ENCODE results near the gene PMP22. TPM values are rescaled to one million over a fixed set of nuclear protein-coding genes. Genes with fewer than 3 reads are reported as not detected.

The PMP22 gene
- total RNA-seq, 6 experiments from 2014 or later: 3.0 to 9.2 (median 6.9) TPM

DNA sequence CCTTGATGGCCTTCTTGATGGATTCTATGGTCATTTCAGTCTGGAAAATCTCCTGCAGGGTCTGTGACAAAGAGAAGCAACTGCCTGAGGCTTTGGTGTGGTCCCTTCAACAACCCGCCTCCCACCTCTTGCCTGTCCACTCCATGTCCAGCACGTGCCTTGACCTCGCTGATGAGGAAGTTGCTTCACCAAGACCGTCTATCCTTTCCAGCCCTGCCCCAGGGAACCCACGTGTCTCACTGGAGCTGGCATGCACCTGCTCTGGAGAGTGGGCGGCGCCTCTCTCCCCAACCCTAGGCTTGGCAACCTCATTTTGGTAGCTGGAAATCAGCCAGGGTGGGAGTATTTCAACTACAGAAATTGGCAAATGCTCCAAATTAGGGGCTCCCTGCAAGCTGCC is 43.6 kb upstream of the PMP22 start:
- Histone ChIP-seq H3K36me3 (no peaks in the 10 kb centered on the region), H3K27ac (no peak overlapping the region), H3K4me1 (no peaks in the 10 kb centered on the region), H3K9me3 (no peaks in the 10 kb centered on the region), H3K27me3 (no peaks in the 10 kb centered on the region), H3K4me3 (no peak overlapping the region)
- WGBS (ENCODE audit: insufficient coverage, low coverage, low lambda C conversion rate, missing lambda C conversion rate): 13% methylated on average over 2 of the region's 7 CpGs
- no peak for DNase-seq
- no peak for TF ChIP-seq POLR2A (IDR thresholded peaks at IDR 0.05)
- TF ChIP-seq, protein P1, sequence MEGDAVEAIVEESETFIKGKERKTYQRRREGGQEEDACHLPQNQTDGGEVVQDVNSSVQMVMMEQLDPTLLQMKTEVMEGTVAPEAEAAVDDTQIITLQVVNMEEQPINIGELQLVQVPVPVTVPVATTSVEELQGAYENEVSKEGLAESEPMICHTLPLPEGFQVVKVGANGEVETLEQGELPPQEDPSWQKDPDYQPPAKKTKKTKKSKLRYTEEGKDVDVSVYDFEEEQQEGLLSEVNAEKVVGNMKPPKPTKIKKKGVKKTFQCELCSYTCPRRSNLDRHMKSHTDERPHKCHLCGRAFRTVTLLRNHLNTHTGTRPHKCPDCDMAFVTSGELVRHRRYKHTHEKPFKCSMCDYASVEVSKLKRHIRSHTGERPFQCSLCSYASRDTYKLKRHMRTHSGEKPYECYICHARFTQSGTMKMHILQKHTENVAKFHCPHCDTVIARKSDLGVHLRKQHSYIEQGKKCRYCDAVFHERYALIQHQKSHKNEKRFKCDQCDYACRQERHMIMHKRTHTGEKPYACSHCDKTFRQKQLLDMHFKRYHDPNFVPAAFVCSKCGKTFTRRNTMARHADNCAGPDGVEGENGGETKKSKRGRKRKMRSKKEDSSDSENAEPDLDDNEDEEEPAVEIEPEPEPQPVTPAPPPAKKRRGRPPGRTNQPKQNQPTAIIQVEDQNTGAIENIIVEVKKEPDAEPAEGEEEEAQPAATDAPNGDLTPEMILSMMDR (IDR thresholded peaks at IDR 0.05): no peak
- no peak for ATAC-seq
- intact Hi-C loops (cut with DNase I): no loop called here

GRCh38 chr17:15307710-15308111 is 42.6 kb upstream of the PMP22 start:
- 54% methylated on average over 4 of the region's 4 CpGs for WGBS (ENCODE audit: insufficient coverage, low coverage, low lambda C conversion rate, missing lambda C conversion rate)

GRCh38 chr17:15303851-15304250 is 38.7 kb upstream of the PMP22 start:
- no peak for ATAC-seq

More at GRCh38 chr17:15307710-15308111, 42.6 kb upstream of the PMP22 start:
- Histone ChIP-seq H3K27ac (no peak overlapping the region), H3K4me1 (no peaks in the 10 kb centered on the region), H3K9me3 (no peaks in the 10 kb centered on the region), H3K4me3 (no peak overlapping the region), H3K36me3 (no peaks in the 10 kb centered on the region), H3K27me3 (no peaks in the 10 kb centered on the region)
- DNase-seq (no peak), ATAC-seq (no peak)
- intact Hi-C loops (cut with DNase I): no loop called here
- TF ChIP-seq, protein P1 (IDR thresholded peaks at IDR 0.05): no peak
- TF ChIP-seq POLR2A (IDR thresholded peaks at IDR 0.05): no peak

DNA sequence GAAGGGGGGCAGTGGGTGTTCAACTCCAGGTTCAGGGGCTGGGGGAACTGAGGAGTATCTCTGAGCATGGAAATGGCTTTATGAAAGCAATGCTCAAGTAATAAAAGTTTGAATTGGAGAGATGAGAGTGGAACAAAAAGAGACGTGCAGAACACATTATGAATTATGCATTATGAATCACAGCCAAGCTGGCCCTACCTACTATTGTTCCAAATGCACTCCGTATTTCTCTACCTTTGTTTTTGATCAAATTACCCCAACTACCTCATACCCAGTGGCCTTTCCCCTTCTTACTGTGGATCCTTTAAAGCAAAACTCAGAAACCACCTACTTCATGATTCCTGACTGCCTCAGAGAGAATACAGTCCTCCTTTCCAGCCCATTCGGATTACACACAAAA is 38.1 kb upstream of the PMP22 start:
- Histone ChIP-seq H3K36me3 (no peaks in the 10 kb centered on the region), H3K9me3 (no peaks in the 10 kb centered on the region), H3K4me1 (no peaks in the 10 kb centered on the region), H3K27me3 (no peaks in the 10 kb centered on the region), H3K27ac (no peak overlapping the region), H3K4me3 (no peak overlapping the region)
- ATAC-seq: no peak
- intact Hi-C loops (cut with DNase I): no loop called here
- no peak for TF ChIP-seq POLR2A (IDR thresholded peaks at IDR 0.05)
- TF ChIP-seq, protein P1 (IDR thresholded peaks at IDR 0.05): no peak
- WGBS (ENCODE audit: insufficient coverage, low coverage, low lambda C conversion rate, missing lambda C conversion rate): 44% methylated on average over 3 of the region's 3 CpGs
- DNase-seq: no peak

More at GRCh38 chr17:15303851-15304250, 38.7 kb upstream of the PMP22 start:
- 65% methylated on average over 14 of the region's 14 CpGs for WGBS (ENCODE audit: insufficient coverage, low coverage, low lambda C conversion rate, missing lambda C conversion rate)
- intact Hi-C loops (cut with DNase I): no loop called here
- Histone ChIP-seq H3K36me3 (no peaks in the 10 kb centered on the region), H3K9me3 (no peaks in the 10 kb centered on the region), H3K4me1 (no peaks in the 10 kb centered on the region), H3K27ac (no peak overlapping the region), H3K4me3 (no peak overlapping the region), H3K27me3 (no peaks in the 10 kb centered on the region)
- TF ChIP-seq POLR2A (IDR thresholded peaks at IDR 0.05): no peak
- TF ChIP-seq, protein P1 (IDR thresholded peaks at IDR 0.05): no peak
- no peak for DNase-seq

GRCh38 chr17:15301845-15302244 is 36.7 kb upstream of the PMP22 start:
- 66% methylated on average over 6 of the region's 6 CpGs for WGBS (ENCODE audit: insufficient coverage, low coverage, low lambda C conversion rate, missing lambda C conversion rate)
- H3K4me1 ChIP-seq: no peaks in the 10 kb centered on the region
- intact Hi-C loops (cut with DNase I): no loop called here
- DNase-seq: no peak
- TF ChIP-seq, protein P1 (IDR thresholded peaks at IDR 0.05): no peak
- no peak for TF ChIP-seq POLR2A (IDR thresholded peaks at IDR 0.05)
- no peak overlapping the region for H3K27ac ChIP-seq
- H3K9me3 ChIP-seq: no peaks in the 10 kb centered on the region
- H3K27me3 ChIP-seq: no peaks in the 10 kb centered on the region
- H3K36me3 ChIP-seq: no peaks in the 10 kb centered on the region
- H3K4me3 ChIP-seq: no peak overlapping the region
- ATAC-seq: no peak
